ENCODE measurements around the gene CR1L. TPM values are rescaled to one million over a fixed set of nuclear protein-coding genes. Genes with fewer than 3 reads are reported as not detected.

Gene CR1L
- total and polyA plus RNA-seq, 9 of the 15 experiments (the other 6 are each of a cell fraction or from before 2014, with no cell fraction given) = 10.1 to 74.8 (median 34.3) TPM

DNA sequence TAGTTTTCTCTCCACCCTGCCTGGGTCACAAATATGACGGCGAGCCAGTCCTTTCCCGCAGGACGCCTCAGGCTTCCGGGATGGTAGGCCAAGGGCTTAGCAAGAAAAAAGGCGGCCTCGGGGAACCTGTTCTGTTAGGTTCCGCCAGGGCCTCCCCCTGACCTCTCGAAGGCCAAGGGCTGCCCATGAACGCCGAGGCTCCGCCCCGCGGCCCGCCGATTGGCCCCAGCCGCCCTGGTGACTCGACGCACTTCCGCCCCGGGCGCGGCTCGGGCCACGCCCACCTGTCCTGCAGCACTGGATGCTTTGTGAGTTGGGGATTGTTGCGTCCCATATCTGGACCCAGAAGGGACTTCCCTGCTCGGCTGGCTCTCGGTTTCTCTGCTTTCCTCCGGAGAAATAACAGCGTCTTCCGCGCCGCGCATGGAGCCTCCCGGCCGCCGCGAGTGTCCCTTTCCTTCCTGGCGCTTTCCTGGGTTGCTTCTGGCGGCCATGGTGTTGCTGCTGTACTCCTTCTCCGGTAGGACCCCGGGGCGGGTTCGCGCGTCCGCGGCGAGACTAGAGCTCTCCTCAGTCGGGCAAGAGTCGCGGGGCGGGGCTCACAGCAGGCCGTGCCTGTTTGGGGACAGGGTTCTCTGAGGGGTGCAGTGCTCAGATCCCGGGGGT, 107.0 kb downstream of the CR1L start, which contains the start of gene CD46 (continued):
- TF ChIP-seq, protein P1, sequence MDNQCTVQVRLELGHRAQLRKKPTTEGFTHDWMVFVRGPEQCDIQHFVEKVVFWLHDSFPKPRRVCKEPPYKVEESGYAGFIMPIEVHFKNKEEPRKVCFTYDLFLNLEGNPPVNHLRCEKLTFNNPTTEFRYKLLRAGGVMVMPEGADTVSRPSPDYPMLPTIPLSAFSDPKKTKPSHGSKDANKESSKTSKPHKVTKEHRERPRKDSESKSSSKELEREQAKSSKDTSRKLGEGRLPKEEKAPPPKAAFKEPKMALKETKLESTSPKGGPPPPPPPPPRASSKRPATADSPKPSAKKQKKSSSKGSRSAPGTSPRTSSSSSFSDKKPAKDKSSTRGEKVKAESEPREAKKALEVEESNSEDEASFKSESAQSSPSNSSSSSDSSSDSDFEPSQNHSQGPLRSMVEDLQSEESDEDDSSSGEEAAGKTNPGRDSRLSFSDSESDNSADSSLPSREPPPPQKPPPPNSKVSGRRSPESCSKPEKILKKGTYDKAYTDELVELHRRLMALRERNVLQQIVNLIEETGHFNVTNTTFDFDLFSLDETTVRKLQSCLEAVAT (IDR thresholded peaks at IDR 0.05) = peak; percentile 67 to 91
- peak; percentile 73 for TF ChIP-seq FIP1L1 (IDR thresholded peaks at IDR 0.05; ENCODE audit: low read depth, low read length, poor library complexity, severe bottlenecking)
- TF ChIP-seq ZNF140 (CRISPR knock-in tag; IDR thresholded peaks at IDR 0.05) = no peak
- no peak for TF ChIP-seq ZNF134 (CRISPR knock-in tag; conservative IDR thresholded peaks at IDR 0.05)
- TF ChIP-seq KDM2B (CRISPR knock-in tag; IDR thresholded peaks at IDR 0.05) = no peak
- TF ChIP-seq, protein P2, sequence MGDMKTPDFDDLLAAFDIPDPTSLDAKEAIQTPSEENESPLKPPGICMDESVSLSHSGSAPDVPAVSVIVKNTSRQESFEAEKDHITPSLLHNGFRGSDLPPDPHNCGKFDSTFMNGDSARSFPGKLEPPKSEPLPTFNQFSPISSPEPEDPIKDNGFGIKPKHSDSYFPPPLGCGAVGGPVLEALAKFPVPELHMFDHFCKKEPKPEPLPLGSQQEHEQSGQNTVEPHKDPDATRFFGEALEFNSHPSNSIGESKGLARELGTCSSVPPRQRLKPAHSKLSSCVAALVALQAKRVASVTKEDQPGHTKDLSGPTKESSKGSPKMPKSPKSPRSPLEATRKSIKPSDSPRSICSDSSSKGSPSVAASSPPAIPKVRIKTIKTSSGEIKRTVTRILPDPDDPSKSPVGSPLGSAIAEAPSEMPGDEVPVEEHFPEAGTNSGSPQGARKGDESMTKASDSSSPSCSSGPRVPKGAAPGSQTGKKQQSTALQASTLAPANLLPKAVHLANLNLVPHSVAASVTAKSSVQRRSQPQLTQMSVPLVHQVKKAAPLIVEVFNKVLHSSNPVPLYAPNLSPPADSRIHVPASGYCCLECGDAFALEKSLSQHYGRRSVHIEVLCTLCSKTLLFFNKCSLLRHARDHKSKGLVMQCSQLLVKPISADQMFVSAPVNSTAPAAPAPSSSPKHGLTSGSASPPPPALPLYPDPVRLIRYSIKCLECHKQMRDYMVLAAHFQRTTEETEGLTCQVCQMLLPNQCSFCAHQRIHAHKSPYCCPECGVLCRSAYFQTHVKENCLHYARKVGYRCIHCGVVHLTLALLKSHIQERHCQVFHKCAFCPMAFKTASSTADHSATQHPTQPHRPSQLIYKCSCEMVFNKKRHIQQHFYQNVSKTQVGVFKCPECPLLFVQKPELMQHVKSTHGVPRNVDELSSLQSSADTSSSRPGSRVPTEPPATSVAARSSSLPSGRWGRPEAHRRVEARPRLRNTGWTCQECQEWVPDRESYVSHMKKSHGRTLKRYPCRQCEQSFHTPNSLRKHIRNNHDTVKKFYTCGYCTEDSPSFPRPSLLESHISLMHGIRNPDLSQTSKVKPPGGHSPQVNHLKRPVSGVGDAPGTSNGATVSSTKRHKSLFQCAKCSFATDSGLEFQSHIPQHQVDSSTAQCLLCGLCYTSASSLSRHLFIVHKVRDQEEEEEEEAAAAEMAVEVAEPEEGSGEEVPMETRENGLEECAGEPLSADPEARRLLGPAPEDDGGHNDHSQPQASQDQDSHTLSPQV (IDR thresholded peaks at IDR 0.05) = peak; percentile 85
- TF ChIP-seq HDAC2 (IDR thresholded peaks at IDR 0.05) = no peak
- peak; percentile 94 for TF ChIP-seq CBX1 (IDR thresholded peaks at IDR 0.05; ENCODE audit: low read depth)
- TF ChIP-seq THAP12 (CRISPR knock-in tag; IDR thresholded peaks at IDR 0.05) = peak; percentile 82
- TF ChIP-seq HDAC3 (IDR thresholded peaks at IDR 0.05; ENCODE audit: borderline replicate concordance, partially characterized antibody) = no peak
- no peak for TF ChIP-seq CEBPG (CRISPR knock-in tag; IDR thresholded peaks at IDR 0.05)
- no peak for TF ChIP-seq CEBPG (tag; conservative IDR thresholded peaks at IDR 0.05 in 1 of 2, IDR thresholded peaks at IDR 0.05 in 1 of 2)
- no peak for TF ChIP-seq RAD21 (CRISPR knock-in tag; conservative IDR thresholded peaks at IDR 0.05 in 1 of 2, IDR thresholded peaks at IDR 0.05 in 1 of 2)
- TF ChIP-seq DLX4 (CRISPR knock-in tag; IDR thresholded peaks at IDR 0.05) = no peak
- no peak for TF ChIP-seq PPARD (CRISPR knock-in tag; IDR thresholded peaks at IDR 0.05)
- TF ChIP-seq MXI1 (IDR thresholded peaks at IDR 0.05; ENCODE audit: low read depth, low read length) = peak; percentile 65
- no peak for TF ChIP-seq CBX5 (IDR thresholded peaks at IDR 0.05; ENCODE audit: borderline replicate concordance, low read depth)
- TF ChIP-seq, protein P3, sequence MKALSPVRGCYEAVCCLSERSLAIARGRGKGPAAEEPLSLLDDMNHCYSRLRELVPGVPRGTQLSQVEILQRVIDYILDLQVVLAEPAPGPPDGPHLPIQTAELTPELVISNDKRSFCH (CRISPR knock-in tag; IDR thresholded peaks at IDR 0.05) = no peak
- TF ChIP-seq, protein P3 (tag; IDR thresholded peaks at IDR 0.05) = no peak

Data from K562 (cell line).